Esophagus muscularis mucosa (tissue), 3 donors: ENCODE measurements around the gene METTL16.

ENCODE experiments used
- CTCF ChIP-seq, 3 experiments: fragments of 200-600 bp in 2 of 3; fragments of 450-650 bp in 1 of 3; sonication (generic) in 2 of 3; IDR thresholded peaks; one replicate each; pipeline ENCODE4 v1.5.1; 2017 to 2019; ENCODE audit warnings: antibody characterized with exemption in 3 of 3, mild to moderate bottlenecking in 2 of 3, moderate library complexity in 1 of 3
- POLR2A ChIP-seq: fragments of 450-650 bp; IDR thresholded peaks from one replicate; pipeline ENCODE4 v1.6.1; 2017; ENCODE audit warnings: antibody characterized with exemption, moderate library complexity, mild to moderate bottlenecking, low read depth
- POLR2AphosphoS5 ChIP-seq, 2 donors: sonication (generic); formaldehyde crosslinking; IDR thresholded peaks; one replicate each; pipeline ENCODE4 v1.6.1; 2017; ENCODE audit warnings: antibody characterized with exemption in 2 of 2

GRCh38 chr17:2384439-2385127 is 127.1 kb downstream of the METTL16 start:
- TF ChIP-seq POLR2A: no peak
- TF ChIP-seq CTCF (IDR thresholded peaks at IDR 0.05): no peak
- no peak for TF ChIP-seq POLR2AphosphoS5 (IDR thresholded peaks at IDR 0.05)
